ENCODE measurements around the gene KCNMB1.
"Not testable (repeated sequence)": the region's sequence is repeated elsewhere in the genome, so short reads cannot be mapped to it uniquely, and the experiment has no call there.

The KCNMB1 gene

DNA sequence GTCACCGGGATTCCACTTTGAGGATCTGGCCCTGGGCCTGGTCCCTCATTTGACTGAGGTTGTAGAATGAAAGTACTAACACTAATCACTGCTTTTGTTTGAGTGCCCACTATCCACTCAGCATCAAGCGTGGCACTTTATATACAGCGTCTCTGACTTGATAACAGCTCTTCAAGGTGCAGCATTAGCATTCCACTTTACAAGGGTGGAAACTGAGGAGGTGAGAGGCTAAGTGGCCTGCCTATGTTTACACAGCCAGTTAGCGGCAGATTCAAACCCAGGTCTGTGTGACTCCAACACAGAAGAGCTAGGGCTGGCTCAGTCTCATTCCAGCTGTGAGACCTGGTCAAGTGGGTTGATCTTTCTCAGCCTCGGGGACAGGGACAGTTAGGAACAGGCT lies 5.9 kb downstream of the KCNMB1 start:
- no peak for DNase-seq (ENCODE audit: low read depth)
- TF ChIP-seq, protein P1, sequence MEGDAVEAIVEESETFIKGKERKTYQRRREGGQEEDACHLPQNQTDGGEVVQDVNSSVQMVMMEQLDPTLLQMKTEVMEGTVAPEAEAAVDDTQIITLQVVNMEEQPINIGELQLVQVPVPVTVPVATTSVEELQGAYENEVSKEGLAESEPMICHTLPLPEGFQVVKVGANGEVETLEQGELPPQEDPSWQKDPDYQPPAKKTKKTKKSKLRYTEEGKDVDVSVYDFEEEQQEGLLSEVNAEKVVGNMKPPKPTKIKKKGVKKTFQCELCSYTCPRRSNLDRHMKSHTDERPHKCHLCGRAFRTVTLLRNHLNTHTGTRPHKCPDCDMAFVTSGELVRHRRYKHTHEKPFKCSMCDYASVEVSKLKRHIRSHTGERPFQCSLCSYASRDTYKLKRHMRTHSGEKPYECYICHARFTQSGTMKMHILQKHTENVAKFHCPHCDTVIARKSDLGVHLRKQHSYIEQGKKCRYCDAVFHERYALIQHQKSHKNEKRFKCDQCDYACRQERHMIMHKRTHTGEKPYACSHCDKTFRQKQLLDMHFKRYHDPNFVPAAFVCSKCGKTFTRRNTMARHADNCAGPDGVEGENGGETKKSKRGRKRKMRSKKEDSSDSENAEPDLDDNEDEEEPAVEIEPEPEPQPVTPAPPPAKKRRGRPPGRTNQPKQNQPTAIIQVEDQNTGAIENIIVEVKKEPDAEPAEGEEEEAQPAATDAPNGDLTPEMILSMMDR (IDR thresholded peaks at IDR 0.05; ENCODE audit: insufficient read depth, low read depth, low read length, missing control alignments) = no peak
- no peak overlapping the region for H3K4me3 ChIP-seq (ENCODE audit: low read depth, low read length)

DNA sequence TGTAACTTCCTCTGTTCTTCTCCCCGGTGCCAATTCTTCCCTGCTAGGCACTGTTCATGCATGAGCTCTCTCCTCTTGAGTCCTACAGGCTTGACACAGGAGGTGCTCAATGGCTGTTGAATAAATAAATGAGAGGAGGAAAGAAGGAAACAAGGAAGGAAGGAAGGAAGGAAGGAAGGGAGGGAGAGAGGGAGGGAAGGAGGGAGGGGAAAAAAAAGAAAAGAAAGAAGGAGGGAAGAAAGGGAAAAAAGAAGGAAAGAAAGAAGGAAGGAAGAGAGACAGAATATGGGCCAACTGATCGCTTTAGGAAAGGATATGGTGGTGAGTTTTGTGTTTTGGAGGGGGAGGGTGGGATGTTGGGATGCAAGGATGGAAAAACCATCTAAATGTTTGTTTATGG lies 6.4 kb downstream of the KCNMB1 start:
- no peak for DNase-seq (ENCODE audit: low read depth)
- TF ChIP-seq, protein P1 (IDR thresholded peaks at IDR 0.05; ENCODE audit: insufficient read depth, low read depth, low read length, missing control alignments) = no peak
- H3K4me3 ChIP-seq (ENCODE audit: low read depth, low read length) = no peak overlapping the region

DNA sequence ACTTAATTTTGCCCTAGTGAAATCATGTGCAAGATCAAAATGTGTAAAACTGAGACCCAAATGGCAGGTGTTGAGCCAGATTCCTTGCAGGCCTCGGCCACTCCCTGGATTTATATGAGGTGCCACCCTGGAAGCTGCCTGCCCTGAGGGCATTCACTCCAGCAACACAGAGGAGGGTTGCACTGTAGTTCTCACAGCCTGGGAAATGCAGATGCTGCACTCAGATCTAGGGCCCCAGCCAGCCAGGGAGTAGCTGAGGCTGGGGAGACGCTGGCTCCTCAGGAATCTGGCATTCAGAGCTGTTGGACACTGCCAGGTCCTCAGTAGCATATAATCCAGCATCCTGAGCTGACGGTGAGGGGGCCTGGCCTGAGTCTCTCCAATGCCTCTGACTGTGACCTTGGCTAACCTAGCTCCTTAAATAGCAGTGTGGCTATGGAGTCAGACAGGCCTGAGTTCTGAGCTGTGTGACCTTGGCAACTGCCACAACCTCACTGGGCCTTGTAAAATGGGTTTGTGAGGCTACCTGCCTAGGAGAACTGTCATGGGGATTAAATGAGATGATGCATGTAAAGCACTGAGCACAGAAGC lies 8.7 kb downstream of the KCNMB1 start:
- TF ChIP-seq, protein P1 (IDR thresholded peaks at IDR 0.05; ENCODE audit: insufficient read depth, low read depth, low read length, missing control alignments) = no peak
- DNase-seq (ENCODE audit: low read depth) = no peak
- H3K4me3 ChIP-seq (ENCODE audit: low read depth, low read length) = no peak overlapping the region

DNA sequence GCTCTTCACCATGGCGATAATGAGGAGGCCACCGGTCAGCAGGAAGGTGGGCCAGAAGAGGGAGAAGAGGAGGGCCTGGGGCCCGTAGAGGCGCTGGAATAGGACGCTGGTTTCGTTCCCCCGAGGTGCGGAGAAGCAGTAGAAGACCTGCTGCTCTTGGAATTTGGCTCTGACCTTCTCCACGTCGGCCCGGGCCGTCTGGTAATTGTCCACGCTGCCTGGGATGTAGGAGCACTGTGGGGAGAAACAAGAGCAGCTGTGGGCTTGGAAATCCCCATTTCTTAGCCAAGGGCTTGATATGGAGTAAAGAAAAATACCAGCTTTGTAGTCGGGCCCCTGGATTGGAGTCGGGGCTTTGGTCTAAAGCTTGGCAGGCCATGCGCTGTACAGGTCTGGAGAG lies 10.4 kb downstream of the KCNMB1 start:
- DNase-seq (ENCODE audit: low read depth) = no peak
- no peak overlapping the region for H3K4me3 ChIP-seq (ENCODE audit: low read depth, low read length)
- TF ChIP-seq, protein P1 (IDR thresholded peaks at IDR 0.05; ENCODE audit: insufficient read depth, low read depth, low read length, missing control alignments) = no peak

DNA sequence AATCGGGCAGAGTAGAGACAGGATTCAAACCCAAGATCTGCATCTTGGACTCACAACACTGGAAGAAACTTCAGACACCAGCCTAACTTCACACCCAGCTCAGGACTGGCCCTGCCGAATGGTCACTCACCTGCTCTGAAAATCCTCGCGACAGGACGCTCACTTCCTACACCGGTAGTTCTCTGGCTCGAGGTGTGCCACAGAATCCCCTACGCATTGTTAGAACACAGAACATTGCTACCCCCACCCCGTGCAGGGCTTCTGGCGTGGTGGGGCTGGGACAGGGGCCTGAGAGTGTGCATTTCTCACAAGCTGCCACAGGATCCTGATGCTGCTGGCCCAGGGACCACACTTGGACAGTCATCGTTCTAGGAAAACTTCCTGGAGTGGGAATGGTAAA lies 12.1 kb downstream of the KCNMB1 start:
- TF ChIP-seq, protein P1 (IDR thresholded peaks at IDR 0.05; ENCODE audit: insufficient read depth, low read depth, low read length, missing control alignments) = no peak
- no peak for DNase-seq (ENCODE audit: low read depth)
- no peak overlapping the region for H3K4me3 ChIP-seq (ENCODE audit: low read depth, low read length)

DNA sequence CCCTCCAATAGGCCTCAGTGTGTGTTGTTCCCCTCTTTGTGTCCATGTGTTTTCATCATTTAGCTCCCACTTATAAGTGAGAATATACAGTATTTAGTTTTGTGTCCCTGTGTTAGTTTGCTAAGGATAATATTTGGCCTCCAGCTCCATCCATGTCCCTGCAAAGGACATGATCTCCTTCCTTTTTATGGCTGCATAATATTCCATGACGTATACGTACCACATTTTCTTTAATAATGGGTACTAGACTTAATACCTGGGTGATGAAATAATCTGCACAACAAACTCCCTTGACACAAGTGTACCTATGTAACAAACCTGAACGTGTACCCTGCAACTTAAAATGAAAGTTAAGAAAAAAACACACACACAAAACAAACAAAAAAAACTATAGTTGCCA lies 12.6 kb downstream of the KCNMB1 start:
- not testable (repeated sequence) for H3K4me3 ChIP-seq (ENCODE audit: low read depth, low read length); DNase-seq (ENCODE audit: low read depth)

DNA sequence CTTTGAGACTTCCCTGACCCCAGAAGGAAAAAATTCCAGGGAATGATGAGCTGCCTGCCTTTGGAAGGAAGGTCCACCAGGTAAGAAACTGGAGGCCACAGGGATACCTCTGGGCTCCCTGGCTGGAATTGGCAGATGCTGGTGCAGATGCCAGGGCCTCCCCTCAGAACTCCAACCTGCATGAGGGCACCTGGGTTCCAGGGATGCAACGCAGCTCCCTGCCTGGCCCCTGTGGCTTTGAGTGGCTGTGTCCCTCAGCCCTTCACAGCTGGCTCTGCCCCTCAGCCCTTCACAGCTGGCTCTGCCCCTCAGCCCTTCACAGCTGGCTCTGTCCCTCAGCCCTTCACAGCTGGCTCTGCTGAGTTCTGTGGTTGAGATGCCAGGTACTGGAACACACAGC lies 13.9 kb downstream of the KCNMB1 start:
- TF ChIP-seq, protein P1 (IDR thresholded peaks at IDR 0.05; ENCODE audit: insufficient read depth, low read depth, low read length, missing control alignments) = no peak
- no peak overlapping the region for H3K4me3 ChIP-seq (ENCODE audit: low read depth, low read length)
- no peak for DNase-seq (ENCODE audit: low read depth)

All from GM12865 (cell line).